ENCODE results near the gene DPH3.

DPH3 gene

GRCh38 chr3:16234281-16234680 lies 30.5 kb downstream of the DPH3 start:
- no peak for DNase-seq (ENCODE audit: low read depth in 2 of 2)

DNA sequence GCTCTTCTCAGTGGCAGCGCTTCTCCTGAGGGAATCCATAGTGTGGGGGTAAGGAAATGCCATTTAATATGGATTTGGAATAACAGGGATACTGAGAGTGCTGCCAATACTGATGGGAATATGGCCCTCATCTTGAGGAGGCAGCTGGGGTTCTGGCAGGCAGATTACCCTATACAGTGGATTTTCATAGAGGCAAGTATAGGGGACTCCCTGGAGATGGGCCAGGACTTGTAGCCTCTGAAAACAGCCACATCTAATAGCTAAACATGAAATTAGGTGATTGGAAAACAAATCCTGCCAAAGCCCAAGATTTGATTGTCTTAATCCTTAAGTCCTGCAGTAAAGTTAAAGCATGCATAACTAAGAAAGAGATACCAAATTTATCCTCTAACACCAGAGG lies 30.9 kb downstream of the DPH3 start:
- DNase-seq (ENCODE audit: low read depth in 2 of 2), result no peak

GRCh38 chr3:16231983-16232382 lies 32.8 kb downstream of the DPH3 start:
- no peak for DNase-seq (ENCODE audit: low read depth in 2 of 2)

- DNase-seq (ENCODE audit: low read depth in 2 of 2), result no peak
These were observed 35.1 kb downstream of the DPH3 start for GRCh38 chr3:16229681-16230080.

DNA sequence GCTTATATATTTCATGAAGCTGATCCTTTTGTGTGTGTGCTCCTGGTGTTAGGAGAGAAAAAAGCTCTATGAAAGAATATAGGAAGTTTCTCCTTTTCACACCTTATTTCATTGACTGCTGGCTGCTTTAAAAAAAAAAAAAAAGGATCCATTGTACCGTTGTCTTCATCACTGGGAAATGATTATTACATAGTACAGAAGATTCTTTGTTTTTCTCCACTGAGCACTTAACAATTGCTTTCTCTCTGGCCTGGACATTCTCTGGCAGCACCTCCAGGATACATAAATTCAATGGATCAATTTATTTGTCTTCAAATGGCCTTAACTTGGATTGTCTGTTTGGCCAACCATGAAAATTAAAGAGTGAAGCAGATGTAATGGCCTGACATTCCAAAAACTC lies 37.2 kb downstream of the DPH3 start:
- no peak for DNase-seq (ENCODE audit: low read depth in 2 of 2)

GRCh38 chr3:16224325-16224724 lies 40.4 kb downstream of the DPH3 start:
- no peak for DNase-seq (ENCODE audit: low read depth in 2 of 2)

DNA sequence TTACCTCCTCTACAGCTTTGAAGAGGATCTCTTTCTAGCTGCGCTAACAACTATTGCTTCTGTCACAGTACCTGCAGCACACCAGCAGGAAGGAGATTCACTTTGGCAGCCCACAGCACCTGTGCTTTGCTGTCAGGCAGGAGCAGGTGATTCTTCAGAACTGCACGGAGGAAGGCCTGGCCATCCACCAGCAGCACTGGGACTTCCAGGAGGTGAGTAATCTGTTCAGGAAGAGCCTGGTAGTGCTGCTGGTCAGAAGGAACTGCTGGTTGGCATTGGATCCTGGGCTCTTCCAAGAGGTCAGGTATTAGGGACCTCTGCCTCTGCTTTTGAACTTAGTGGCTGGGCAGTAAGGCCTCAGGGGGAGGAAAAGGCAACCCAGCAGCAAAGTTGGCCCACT lies 42.2 kb downstream of the DPH3 start:
- no peak for DNase-seq (ENCODE audit: low read depth in 2 of 2)

DNA sequence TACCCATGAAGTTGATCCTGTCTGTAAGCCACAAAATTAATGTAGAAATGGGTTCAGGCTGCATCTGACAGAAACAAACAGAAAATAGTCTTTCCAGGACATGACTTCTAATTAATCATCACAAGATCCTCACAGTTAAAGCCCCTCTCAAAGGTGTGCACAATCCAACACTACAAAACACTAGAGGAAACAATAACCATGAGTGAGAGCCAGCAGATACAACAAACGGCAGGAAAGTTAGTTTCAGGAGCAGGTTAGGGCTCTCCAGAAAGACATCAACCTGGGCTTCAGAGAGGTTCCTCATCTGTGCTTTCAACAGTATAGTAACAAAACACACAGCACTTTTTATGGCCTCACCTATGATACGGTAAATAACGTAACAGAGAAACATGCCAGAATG lies 42.8 kb downstream of the DPH3 start:
- DNase-seq (ENCODE audit: low read depth in 2 of 2), result no peak

DNA sequence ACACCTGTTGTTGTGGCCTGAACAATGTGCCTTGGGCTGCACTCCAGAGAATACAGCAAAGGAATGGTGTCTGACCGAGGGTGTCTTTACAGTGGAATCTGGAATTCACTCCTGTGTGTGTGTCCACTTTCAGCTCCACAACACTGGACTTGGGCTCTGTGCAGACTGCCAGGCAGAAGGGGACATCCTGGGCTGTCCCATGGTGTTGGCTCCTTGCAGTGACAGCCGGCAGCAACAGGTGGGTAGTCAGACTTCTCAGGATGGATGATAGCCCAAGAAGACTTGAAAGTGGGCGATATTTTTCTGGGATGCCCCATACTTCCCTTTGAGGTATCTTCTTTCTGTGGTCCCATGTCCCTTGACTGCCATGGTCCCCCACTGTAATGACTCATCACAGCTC lies 45.0 kb downstream of the DPH3 start:
- DNase-seq (ENCODE audit: low read depth in 2 of 2), result no peak

GRCh38 chr3:16216373-16216935 lies 48.3 kb downstream of the DPH3 start:
- DNase-seq (ENCODE audit: low read depth in 2 of 2), result no peak

GRCh38 chr3:16214366-16214765 lies 50.4 kb downstream of the DPH3 start:
- no peak for DNase-seq (ENCODE audit: low read depth in 2 of 2)

DNA sequence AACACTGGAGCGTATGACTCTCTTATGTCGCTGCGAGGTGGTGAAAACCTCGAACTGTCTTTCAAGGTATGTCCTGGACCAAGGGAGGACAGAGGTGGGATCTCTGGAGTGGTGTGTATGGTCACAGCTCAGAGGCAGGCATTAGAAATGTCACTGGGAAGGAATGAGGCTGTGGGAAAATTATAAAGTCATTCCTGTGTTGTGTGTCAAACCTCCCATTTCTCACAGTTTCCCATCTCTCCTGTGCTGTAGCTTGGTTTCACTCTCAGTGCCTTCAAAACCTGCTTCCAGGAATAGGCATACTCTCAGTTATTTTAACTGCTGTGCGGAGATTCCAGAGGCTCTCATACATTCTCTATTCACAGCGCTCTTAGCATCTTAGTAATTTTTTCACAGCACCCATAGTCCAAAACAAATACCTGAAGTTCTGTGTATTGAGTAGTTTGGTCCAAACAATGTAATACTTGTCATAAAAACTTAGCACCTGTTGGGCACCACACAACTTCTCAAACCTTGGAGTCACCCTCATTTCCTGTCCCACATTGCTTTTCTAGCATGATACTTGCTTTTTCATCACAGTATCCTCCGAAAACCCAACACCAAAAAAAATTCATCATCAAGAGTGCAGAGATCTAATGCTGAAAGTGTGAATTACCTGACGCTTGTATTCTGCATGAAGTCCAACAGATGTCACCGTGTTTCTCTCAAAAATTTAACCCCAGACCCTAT lies 53.4 kb downstream of the DPH3 start:
- DNase-seq (ENCODE audit: low read depth in 2 of 2), result no peak

All from stimulated activated CD4-positive, alpha-beta T cell treated with anti-CD3 and anti-CD28 coated beads, Interleukin-15, amount 100 ng/mL, for 48 hours (primary cell).